Astrocyte (in vitro differentiated cells and primary cell): Measurements from ENCODE around the gene RARRES1.

Experiments
- CTCF ChIP-seq: IDR thresholded peaks from 2 replicates; pipeline ENCODE4 v1.5.1; 2011; ENCODE audit warnings: low read depth, mild to moderate bottlenecking, inconsistent platforms, low read length, moderate library complexity; ENCODE audit not compliant: insufficient read depth
- EZH2 ChIP-seq: IDR thresholded peaks from 2 replicates; pipeline ENCODE4 v1.6.1; 2012; ENCODE audit warnings: mild to moderate bottlenecking, low read length, inconsistent platforms; ENCODE audit not compliant: insufficient read depth

- TF ChIP-seq CTCF (no peak), EZH2 (no peak)
Measured at GRCh38 chr3:158668506-158668905, 63.8 kb downstream of the RARRES1 start.
